Fibroblast of peridontal ligament (primary cell): ENCODE results near the gene ZNF841.

Experiments
- DNase-seq: peaks from one replicate; pipeline ENCODE4 v3.0.0-alpha.2; 2010; ENCODE audit errors: extremely low read depth

ZNF841 gene

GRCh38 chr19:52095172-52096014 lies at the start of gene ZNF841:
TSS of gene ZNF841 (minus strand) at chr19:52095765. CDS start at chr19:52084801, 10,964 bp downstream.
- peak; percentile 94 for DNase-seq

GRCh38 chr19:52142001-52142595 lies 46.5 kb upstream of the ZNF841 start:
- no peak for DNase-seq

- no peak for DNase-seq
Measured at GRCh38 chr19:52141203-52141602, 45.6 kb upstream of the ZNF841 start.

GRCh38 chr19:52140032-52140710 lies 44.6 kb upstream of the ZNF841 start:
- no peak for DNase-seq

- DNase-seq: peak; percentile 91
Measured at GRCh38 chr19:52139252-52140031, 43.9 kb upstream of the ZNF841 start, which contains the start of gene ZNF616. TSS of gene ZNF616 (minus strand) at chr19:52139938. CDS start at chr19:52130512, 9,426 bp downstream.

- DNase-seq: no peak
Measured at GRCh38 chr19:52138983-52139251, 43.4 kb upstream of the ZNF841 start.

DNA sequence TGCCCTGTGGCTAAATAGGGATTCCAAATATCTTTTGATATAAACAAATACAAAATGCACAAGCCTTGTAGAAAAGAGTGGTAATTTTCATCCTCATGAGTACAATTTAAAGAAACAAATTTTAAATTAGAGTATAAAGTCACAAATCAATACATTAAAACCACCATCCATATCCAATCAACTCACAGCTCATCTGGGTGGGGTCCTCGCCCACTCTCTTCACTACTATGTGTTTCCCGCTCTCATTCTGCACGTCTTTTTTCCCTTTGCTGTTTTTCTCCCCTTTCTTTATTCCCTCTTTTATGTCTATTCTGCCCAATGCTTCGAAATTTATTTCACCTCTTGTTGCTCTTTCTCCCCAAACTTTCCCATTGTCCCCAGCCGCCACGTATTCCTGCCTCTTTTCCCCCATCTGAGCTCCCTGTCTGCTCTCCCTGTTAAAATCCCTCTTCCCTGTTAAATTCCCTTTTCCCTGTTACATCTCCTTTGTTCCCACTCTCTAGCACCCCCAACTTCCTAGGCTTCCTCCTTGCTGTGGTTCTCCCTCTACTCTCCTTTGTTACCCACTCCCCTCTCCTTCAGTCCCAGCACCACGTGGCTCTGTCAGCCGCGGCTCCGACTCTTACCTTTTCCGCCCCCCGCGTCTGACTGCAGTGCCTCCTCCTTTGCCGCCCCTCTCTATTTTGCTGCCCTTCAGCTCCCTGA lies 42.9 kb upstream of the ZNF841 start:
- peak; percentile 17 for DNase-seq

- DNase-seq: no peak
Measured at GRCh38 chr19:52120286-52120685, 24.7 kb upstream of the ZNF841 start.

DNA sequence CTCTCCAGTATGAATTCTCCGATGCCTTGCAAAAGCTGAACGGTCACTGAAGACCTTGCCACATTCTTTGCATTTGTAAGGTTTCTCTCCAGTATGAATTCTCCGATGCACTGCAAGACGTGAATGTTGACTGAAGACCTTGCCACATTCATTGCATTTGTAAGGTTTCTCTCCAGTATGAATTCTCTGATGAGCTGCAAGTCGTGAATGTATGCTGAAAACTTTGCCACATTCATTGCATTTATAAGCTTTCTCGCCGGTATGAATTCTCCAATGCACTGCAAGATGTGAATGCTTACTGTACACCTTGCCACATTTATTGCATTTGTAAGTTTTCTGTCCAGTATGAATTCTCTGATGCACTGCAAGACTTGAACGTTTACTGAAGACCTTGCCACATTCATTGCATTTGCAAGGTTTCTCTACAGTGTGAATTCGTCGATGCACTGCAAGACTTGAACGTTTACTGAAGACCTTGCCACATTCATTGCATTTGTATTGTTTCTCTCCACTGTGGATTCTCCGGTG lies 20.0 kb upstream of the ZNF841 start:
- DNase-seq: no peak

DNA sequence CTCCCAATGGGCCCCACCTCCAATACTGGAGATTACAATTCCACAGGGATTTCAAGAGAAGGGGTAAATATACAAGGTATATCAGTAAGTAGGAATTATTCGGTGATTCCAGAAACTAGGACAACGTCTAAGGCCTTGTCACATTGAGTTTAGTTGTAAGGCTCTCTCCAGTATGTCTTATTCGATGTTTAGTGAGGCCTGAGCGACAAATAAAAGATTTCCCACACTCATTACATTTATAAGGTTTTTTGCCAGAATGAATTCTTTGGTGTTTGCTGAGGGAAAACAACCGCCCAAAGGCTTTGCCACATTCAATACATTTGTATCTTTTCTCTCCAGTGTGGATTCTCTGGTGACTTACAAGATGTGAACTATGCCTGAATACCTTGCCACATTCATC lies 19.1 kb upstream of the ZNF841 start:
- no peak for DNase-seq

GRCh38 chr19:52112624-52113023 lies 17.1 kb upstream of the ZNF841 start:
- DNase-seq: no peak

DNA sequence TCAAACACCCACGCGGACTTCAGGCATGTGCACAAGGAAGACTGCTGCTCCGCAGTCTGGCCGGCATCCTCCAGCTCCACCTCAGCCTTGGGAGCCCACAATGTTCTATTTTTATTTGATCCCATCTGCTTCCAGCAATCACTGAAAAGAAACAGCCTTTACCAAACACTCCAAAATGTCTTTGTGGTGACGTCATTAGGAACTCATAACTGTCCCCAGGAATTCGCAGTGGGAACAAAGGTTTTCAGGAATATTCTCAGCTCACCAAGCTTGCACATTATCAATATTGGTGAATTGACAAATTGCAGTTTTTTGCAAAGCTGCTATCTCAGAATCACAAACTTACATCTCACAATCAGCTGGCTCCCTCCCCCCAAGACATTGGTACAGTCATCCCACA lies 15.2 kb upstream of the ZNF841 start:
- DNase-seq: no peak

DNA sequence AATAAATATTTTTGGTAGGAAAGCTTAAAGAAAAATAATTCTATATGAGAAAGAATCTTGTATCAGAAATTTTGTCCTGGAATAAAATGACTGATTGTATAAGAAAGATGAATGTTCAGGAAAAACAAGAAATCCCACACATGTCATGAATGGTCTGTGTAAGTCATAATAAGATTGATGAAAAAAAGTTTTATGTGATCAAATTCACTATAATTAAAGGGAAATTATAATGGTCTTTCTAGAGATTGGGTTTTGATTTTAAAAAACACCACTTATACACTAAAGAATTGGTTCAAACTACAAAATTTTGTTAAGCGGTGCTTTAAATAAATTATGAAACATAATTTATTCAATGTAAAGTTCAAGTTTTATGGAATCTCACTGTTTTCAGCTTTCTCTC lies 7.2 kb upstream of the ZNF841 start:
- no peak for DNase-seq

GRCh38 chr19:52101866-52102562 lies 6.4 kb upstream of the ZNF841 start:
- no peak for DNase-seq

- no peak for DNase-seq
Measured at GRCh38 chr19:52099497-52100138, 4.1 kb upstream of the ZNF841 start.

DNA sequence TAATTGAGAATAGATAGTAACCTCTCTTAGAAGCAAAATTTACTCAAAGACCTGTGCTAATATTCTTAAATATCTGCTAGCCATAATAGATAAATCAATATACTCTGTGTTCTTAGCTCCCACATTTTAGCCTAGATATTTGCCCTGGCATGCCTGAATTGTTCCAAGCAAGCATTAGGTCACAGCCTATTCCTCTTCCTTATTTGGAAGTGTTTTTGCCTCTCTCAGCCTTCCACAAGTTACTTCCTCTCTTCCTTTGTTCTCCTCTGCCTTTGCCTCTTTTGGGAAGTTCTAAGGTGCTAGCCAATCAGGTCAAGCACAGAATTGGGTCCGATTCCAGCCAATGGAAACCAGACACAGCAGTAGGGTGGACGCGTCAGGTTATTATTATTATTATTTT lies 851 bp upstream of the ZNF841 start:
- DNase-seq: peak; percentile 22

GRCh38 chr19:52094526-52095130 lies 937 bp downstream of the ZNF841 start:
- DNase-seq: peak; percentile 5

DNA sequence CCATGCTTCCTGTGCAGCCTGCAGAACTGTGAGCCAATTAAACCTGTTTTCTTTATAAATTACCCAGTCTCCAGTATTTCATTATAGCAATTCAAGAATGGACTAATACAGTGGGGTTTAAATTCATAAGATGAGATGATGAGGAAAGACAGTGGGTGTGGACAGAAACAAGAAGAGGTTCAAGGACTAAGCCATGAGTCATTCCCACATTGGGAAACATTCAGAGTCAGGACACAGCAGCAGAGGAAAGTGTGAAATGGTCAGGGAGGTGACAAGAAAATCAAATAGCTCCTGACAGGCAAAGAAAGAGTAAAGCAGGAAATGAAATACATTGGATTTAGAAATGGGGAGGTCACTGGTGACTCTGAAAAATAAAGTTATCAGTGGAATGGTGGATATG lies 9.1 kb downstream of the ZNF841 start:
- peak; percentile 2 for DNase-seq

GRCh38 chr19:52070496-52070895 lies 25.1 kb downstream of the ZNF841 start:
- DNase-seq: no peak

- no peak for DNase-seq
Measured at GRCh38 chr19:52069653-52070052, 25.9 kb downstream of the ZNF841 start.
